Effector CD4-positive, alpha-beta T cell (primary cell): ENCODE results near the gene SLC8A1.

Source experiments
- DNase-seq: peaks from one replicate; pipeline ENCODE4 v3.0.0-alpha.2; 2020

The SLC8A1 gene

GRCh38 chr2:40128796-40129195, 323.1 kb downstream of the SLC8A1 start:
- DNase-seq, result no peak

- no peak for DNase-seq
Observed at GRCh38 chr2:40127890-40128557, 323.9 kb downstream of the SLC8A1 start.

- DNase-seq, result no peak
Observed at GRCh38 chr2:40127146-40127545, 324.7 kb downstream of the SLC8A1 start.

- no peak for DNase-seq
Observed at GRCh38 chr2:40126006-40126405, 325.9 kb downstream of the SLC8A1 start.

- no peak for DNase-seq
Observed at GRCh38 chr2:40123746-40124145, 328.1 kb downstream of the SLC8A1 start.

GRCh38 chr2:40123326-40123725, 328.6 kb downstream of the SLC8A1 start:
- DNase-seq, result no peak

- no peak for DNase-seq
Observed at GRCh38 chr2:40120957-40121356, 330.9 kb downstream of the SLC8A1 start.

- DNase-seq, result no peak
Observed at GRCh38 chr2:40120026-40120425, 331.9 kb downstream of the SLC8A1 start.

GRCh38 chr2:40118622-40119021, 333.3 kb downstream of the SLC8A1 start:
- DNase-seq, result no peak

- no peak for DNase-seq
Observed at GRCh38 chr2:40115894-40116293, 336.0 kb downstream of the SLC8A1 start.

- DNase-seq, result no peak
Observed at GRCh38 chr2:40115348-40115747, 336.5 kb downstream of the SLC8A1 start.

- no peak for DNase-seq
Observed at GRCh38 chr2:40113997-40114396, 337.9 kb downstream of the SLC8A1 start.

- no peak for DNase-seq
Observed at GRCh38 chr2:40113272-40113968, 338.5 kb downstream of the SLC8A1 start.

- no peak for DNase-seq
Observed at GRCh38 chr2:40109381-40109780, 342.5 kb downstream of the SLC8A1 start.

GRCh38 chr2:40108851-40109250, 343.0 kb downstream of the SLC8A1 start:
- DNase-seq, result no peak

GRCh38 chr2:40106061-40106460, 345.8 kb downstream of the SLC8A1 start:
- no peak for DNase-seq

GRCh38 chr2:40105593-40105992, 346.3 kb downstream of the SLC8A1 start:
- DNase-seq, result no peak

GRCh38 chr2:40103590-40103989, 348.3 kb downstream of the SLC8A1 start:
- no peak for DNase-seq

- DNase-seq, result no peak
Observed at GRCh38 chr2:40103163-40103562, 348.7 kb downstream of the SLC8A1 start.

GRCh38 chr2:40102447-40102846, 349.4 kb downstream of the SLC8A1 start:
- no peak for DNase-seq

GRCh38 chr2:40101131-40101575, 350.7 kb downstream of the SLC8A1 start:
- no peak for DNase-seq

GRCh38 chr2:40100676-40101075, 351.2 kb downstream of the SLC8A1 start:
- no peak for DNase-seq

- no peak for DNase-seq
Observed at GRCh38 chr2:40098786-40099470, 353.0 kb downstream of the SLC8A1 start.
